H7 (cell line): ENCODE data around the gene RAD51B. TPM values are rescaled to one million over a fixed set of nuclear protein-coding genes. Genes with fewer than 3 reads are reported as not detected.
"Not testable (repeated sequence)": the region's sequence is repeated elsewhere in the genome, so short reads cannot be mapped to it uniquely, and the experiment has no call there.

Experiments
- DNase-seq: peaks from one replicate; pipeline ENCODE4 v3.0.0; 2012
- H3K27me3 ChIP-seq: 2 replicates; pipeline ENCODE4 v1.6.0; 2011; ENCODE audit warnings: mild to moderate bottlenecking, low read length; ENCODE audit not compliant: control insufficient read depth, insufficient read depth
- H3K36me3 ChIP-seq: replicated peaks from 2 replicates; pipeline ENCODE4 v1.5.1; 2011; ENCODE audit warnings: low read length; ENCODE audit not compliant: control insufficient read depth, insufficient read depth
- H3K4me3 ChIP-seq: 2 replicates; pipeline ENCODE4 v1.5.1; 2011; ENCODE audit warnings: low read depth, mild to moderate bottlenecking, control low read depth, low read length, moderate library complexity; ENCODE audit not compliant: insufficient read depth
- total RNA-seq: library from RNA; depleted of rRNA; stranded (reverse); fragments of >200 nt; shearing (Covaris generic); gene quantifications from 2 replicates; pipeline ENCODE4 v1.2.3, GENCODE V29; 2014

Gene RAD51B
- total RNA-seq, 1 experiment from 2014 or later = 9.6 TPM

DNA sequence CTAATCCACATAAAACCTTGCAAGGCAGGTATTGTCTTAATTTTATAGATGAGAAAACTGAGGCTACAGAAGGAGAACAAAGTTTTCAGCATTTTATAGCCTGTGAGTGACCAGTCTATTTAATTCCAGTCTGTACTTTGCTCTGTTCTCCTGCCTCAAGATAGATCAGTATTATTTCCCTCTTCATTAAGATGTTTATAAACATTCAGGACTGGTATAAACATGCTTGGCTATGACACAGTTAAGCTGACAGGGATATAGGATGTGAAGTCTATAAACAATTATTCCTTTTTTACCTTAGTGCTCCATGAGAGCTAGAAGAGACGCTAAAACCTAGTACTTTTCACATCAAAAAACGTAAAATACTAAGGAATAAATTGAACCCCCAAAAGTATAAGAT is 287.3 kb downstream of the RAD51B start:
- H3K36me3 ChIP-seq = no peaks in the 10 kb centered on the region
- DNase-seq = no peak
- H3K4me3 ChIP-seq = no peak overlapping the region
- H3K27me3 ChIP-seq = no peaks in the 10 kb centered on the region

- DNase-seq = no peak
- Histone ChIP-seq H3K4me3 (no peak overlapping the region), H3K36me3 (no peaks in the 10 kb centered on the region), H3K27me3 (no peaks in the 10 kb centered on the region)
Measured at GRCh38 chr14:68109132-68109900, 289.7 kb downstream of the RAD51B start.

DNA sequence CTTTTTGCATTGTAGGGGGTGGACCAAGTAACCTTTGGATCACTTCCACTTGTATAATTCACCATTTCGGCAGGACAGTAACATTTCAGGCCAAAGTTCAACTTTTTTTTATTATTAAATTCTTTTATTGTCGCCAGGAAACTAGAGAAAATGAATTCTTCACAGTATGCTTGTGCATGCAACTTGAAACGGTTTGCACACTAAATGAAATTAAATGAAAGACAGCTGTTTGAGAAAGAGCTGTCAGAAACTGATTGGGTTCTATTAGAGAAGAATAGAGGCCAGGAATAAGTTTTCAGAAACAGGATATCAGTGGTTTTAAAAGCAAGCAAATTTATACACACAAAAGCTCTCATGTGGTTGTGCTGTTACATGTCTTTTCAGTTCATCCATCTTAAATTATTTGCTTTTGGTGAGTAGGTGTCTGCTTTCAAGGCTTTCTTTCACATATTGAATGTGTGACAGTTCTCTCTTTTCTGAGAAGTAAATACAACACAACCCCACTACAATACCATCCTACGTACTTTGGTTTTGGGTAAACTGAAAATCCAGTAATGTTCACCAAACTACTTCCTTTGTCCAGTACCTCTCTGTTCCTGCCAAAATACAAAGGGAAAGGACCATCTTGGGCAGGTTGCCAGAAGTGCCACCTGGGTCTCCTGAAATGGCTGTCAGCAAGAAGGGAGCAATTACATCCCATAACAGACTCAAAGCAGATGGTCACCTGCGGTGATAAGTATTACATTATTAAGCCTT is 291.7 kb downstream of the RAD51B start:
- no peak overlapping the region for H3K4me3 ChIP-seq
- no peak for DNase-seq
- no peaks in the 10 kb centered on the region for H3K36me3 ChIP-seq
- no peaks in the 10 kb centered on the region for H3K27me3 ChIP-seq

GRCh38 chr14:68111853-68112270 is 292.3 kb downstream of the RAD51B start:
- DNase-seq = no peak
- Histone ChIP-seq H3K4me3 (no peak overlapping the region), H3K27me3 (no peaks in the 10 kb centered on the region), H3K36me3 (no peaks in the 10 kb centered on the region)

- H3K4me3 ChIP-seq = no peak overlapping the region
- DNase-seq = no peak
- H3K36me3 ChIP-seq = no peaks in the 10 kb centered on the region
- no peaks in the 10 kb centered on the region for H3K27me3 ChIP-seq
Measured at GRCh38 chr14:68112442-68112841, 292.9 kb downstream of the RAD51B start.

DNA sequence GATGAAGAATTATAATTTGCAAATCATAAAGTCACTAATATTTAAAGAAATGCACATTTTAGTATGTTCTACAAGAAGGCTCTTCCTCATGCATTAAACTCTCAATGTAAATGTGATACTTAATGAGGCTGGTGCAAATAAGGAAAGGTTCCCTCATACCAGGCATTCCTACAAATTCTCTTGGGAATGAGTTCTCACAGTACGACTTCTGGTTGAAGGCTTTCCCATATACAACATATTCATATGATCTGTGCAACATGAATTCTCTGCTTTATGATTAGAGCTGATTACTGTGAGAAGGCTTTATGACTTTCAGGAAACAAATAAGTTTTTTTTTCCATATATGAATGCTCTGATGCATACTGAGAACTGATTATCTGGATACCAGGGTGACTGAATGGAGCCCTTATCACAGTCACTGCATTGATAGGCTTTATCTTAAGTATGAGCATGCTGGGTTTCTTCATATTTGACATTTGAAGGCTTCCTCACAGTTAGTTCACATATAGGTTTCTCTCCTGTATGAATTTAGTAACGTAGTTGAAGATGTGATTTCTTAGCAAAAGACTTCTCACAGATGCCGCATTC is 293.9 kb downstream of the RAD51B start:
- H3K27me3 ChIP-seq = no peaks in the 10 kb centered on the region
- no peaks in the 10 kb centered on the region for H3K36me3 ChIP-seq
- no peak overlapping the region for H3K4me3 ChIP-seq
- DNase-seq = no peak

DNA sequence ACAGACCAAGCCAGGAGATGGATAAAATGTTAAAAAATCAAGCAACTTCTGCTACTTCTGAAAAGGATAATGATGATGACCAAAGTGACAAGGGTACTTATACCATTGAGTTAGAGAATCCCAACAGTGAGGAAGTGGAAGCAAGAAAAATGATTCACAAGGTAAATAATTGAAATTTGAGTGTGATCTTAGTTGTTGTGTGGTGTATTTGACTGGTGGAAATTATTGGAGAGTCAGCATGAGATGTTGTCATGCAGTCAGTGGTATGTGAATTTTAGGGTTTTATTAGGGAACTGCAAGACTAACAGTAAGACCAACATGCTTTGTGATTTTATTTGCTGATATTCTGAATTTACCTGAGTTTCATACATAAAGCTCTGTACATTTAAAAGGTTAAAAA is 296.4 kb downstream of the RAD51B start:
- not testable (repeated sequence) for DNase-seq, H3K27me3 ChIP-seq, H3K4me3 ChIP-seq, H3K36me3 ChIP-seq

GRCh38 chr14:68122651-68123050 is 303.1 kb downstream of the RAD51B start:
- no peak for DNase-seq
- Histone ChIP-seq H3K4me3 (no peak overlapping the region), H3K36me3 (no peaks in the 10 kb centered on the region), H3K27me3 (no peaks in the 10 kb centered on the region)

GRCh38 chr14:68124050-68124449 is 304.5 kb downstream of the RAD51B start:
- Histone ChIP-seq H3K4me3 (no peak overlapping the region), H3K27me3 (no peaks in the 10 kb centered on the region), H3K36me3 (no peaks in the 10 kb centered on the region)
- DNase-seq = no peak

DNA sequence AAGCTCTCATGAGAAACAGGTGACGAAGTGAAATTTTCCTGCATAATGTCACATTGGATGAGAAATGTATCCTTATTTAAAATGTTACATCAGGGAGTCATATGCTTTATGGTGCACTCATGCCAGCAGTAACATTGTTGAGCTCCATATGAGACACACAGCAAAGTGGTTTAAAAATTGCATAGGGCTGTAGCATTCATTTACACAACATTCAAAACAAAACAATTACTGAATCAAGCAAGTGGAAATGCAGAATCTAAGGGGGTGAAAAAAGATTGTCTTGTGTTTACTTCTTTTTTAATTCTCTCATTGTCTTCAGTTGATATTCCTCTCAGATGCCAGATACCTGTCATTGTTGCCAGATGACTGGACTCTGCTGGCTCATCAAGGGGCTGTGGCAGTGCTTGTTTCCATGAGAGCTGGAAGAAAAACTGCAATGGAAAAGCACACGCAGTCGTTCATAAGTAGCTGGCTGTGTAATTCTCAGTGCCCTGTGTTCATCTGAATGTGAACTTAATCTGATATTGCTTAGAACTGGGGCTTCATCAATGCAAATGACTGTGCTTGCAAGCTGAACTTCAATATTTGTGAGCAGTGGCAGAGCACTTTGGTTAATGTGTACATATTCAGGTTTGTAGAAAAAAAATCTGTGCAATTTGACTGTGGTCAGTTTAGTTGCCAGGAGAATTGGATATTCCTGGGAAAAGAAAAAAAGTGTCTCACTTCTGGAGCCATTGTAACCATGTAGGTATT is 305.6 kb downstream of the RAD51B start:
- DNase-seq = no peak
- Histone ChIP-seq H3K4me3 (no peak overlapping the region), H3K36me3 (no peaks in the 10 kb centered on the region), H3K27me3 (no peaks in the 10 kb centered on the region)

DNA sequence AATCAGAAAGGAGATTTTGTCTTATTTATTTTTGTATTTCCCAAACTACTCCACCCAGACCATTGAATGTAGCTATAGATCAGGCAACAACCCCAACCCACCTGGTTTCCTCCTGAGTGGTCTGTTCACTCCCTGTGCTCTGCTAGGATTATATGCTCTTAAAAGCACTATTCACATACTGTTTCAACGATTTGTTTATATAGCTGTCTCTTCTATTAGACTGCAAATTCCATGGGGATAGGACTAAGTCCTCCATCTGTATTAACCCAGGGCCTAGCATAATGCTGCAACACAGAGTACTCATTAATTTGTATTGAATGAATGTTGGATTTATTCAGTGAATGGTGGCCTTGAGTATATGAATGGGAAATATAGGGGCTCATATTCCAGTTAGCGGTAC is 307.6 kb downstream of the RAD51B start:
- no peak for DNase-seq
- no peak overlapping the region for H3K4me3 ChIP-seq
- H3K27me3 ChIP-seq = no peaks in the 10 kb centered on the region
- no peaks in the 10 kb centered on the region for H3K36me3 ChIP-seq

DNA sequence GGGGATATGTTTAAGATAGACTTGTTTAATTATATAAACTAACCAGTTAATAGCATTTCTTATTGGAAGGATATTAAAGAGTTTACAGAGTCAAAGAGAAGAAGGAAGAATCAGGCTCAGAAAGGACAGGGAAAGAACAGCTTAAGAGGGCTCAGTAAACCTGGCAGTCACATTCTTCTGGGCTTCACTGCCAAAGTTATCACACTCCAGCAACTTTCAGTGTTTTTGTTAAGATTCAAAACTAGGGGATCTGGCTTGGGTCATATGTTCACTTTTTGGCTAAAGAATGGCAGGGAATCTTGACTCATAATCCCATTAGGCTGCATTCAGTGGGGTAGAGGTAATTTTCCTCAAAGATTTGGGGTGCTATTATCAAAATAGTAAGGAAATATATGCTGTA is 312.3 kb downstream of the RAD51B start:
- Histone ChIP-seq H3K4me3 (no peak overlapping the region), H3K27me3 (no peaks in the 10 kb centered on the region), H3K36me3 (no peaks in the 10 kb centered on the region)
- DNase-seq = no peak

GRCh38 chr14:68132563-68133121 is 313.1 kb downstream of the RAD51B start:
- Histone ChIP-seq H3K27me3 (no peaks in the 10 kb centered on the region), H3K36me3 (no peaks in the 10 kb centered on the region), H3K4me3 (no peak overlapping the region)
- no peak for DNase-seq

- H3K4me3 ChIP-seq = no peak overlapping the region
- DNase-seq = no peak
- H3K36me3 ChIP-seq = no peaks in the 10 kb centered on the region
- no peaks in the 10 kb centered on the region for H3K27me3 ChIP-seq
Measured at GRCh38 chr14:68133856-68134255, 314.3 kb downstream of the RAD51B start.
